GM21381 (cell line): Measurements from ENCODE around the gene CHCHD1.
"Not testable (repeated sequence)": the region's sequence is repeated elsewhere in the genome, so short reads cannot be mapped to it uniquely, and the experiment has no call there.

Experiments
- ATAC-seq: cut with Tn5 transposase; IDR thresholded peaks from one replicate; pipeline ENCODE4 v1.9.1; 2021; ENCODE audit warnings: mild to moderate bottlenecking, moderate library complexity; ENCODE audit not compliant: unreplicated experiment

Gene CHCHD1

GRCh38 chr10:73768881-73769280 lies 13.0 kb upstream of the CHCHD1 start:
- no peak for ATAC-seq

DNA sequence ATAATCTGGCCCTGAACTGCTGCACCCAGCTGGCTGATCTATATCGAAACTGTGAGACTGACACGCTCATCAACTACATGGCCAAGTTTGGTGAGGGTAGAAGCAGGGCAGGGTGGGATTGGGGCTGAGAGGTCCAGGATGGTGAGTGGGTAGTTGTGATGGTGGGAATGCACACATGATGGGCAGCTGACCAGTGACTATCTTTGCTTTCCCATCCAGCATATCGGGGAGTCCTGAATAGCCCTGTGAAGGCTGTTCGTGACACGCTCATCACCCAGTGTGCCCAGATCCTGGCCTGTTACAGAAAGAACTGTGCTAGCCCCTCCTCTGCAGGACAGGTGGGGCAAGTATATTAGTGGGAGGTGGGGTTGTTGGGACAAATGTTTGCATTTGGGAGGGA lies 12.5 kb upstream of the CHCHD1 start:
- no peak for ATAC-seq

DNA sequence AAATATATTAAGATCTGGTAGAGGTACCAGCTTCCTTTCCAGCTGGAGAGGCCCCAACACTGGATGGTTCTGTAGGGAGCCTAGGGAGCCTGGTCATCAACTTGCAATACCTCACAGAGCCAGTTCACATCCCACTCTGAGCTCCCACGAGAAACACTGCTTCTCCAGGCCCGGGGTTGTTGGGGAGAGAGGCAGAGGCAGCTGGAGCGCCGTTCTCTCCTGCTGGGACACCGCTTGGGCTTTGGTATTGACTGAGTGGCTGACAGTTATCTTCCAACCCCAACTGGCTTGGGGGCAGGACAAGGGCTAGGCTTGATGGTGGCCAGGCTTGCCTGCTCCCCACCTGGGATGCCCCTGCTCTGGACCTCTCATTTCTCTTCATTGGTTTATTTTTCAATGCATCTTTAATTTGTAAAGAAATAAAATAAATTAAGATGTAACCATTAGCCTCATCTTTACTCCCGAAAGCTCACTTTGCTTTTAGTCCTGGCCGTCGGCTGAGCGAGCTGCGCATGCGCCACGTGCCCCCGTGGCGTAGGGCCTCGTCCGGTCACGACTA lies 10.0 kb upstream of the CHCHD1 start:
- peak; percentile 39 for ATAC-seq

GRCh38 chr10:73772281-73773151 lies 9.3 kb upstream of the CHCHD1 start:
- peak; percentile 58 for ATAC-seq

GRCh38 chr10:73773152-73773879 lies 8.5 kb upstream of the CHCHD1 start:
- ATAC-seq: no peak

DNA sequence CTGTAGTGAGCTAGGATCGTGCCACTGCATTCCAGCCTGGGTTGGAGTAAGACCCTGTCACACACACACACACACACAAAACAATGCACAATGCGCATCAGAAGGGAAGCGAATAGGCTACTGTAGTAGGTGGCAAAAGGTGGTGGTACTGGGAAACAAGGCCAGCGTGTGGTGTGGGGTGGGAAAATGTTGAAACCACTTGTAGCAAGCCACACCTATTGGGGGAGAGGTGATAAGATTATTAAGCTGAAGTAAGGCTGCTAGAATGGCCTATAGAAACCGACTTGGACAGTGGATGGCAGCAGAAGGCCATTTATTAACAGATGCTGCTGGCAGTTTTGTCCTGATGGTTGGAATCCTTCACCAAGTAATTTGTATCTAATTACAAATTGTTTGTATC lies 7.2 kb upstream of the CHCHD1 start:
- no peak for ATAC-seq

DNA sequence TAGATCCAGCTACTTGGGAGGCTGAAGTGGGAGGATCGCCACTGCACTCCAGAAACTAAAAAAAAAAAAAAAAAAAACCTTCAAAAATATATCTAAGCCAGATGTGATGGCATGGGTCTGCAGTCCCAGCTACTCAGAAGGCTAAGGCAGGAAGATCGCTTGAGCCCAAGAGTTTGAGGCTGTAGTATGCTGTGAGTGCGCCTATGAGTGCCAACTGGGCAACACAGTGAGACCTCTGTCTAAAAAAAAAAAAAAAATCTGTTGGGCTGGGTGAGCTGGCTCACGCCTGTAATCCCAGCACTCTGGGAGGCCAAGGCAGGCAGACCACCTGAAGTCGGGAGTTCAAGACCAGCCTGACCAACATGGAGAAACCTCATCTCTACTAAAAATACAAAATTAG lies 2.8 kb upstream of the CHCHD1 start:
- no peak for ATAC-seq

DNA sequence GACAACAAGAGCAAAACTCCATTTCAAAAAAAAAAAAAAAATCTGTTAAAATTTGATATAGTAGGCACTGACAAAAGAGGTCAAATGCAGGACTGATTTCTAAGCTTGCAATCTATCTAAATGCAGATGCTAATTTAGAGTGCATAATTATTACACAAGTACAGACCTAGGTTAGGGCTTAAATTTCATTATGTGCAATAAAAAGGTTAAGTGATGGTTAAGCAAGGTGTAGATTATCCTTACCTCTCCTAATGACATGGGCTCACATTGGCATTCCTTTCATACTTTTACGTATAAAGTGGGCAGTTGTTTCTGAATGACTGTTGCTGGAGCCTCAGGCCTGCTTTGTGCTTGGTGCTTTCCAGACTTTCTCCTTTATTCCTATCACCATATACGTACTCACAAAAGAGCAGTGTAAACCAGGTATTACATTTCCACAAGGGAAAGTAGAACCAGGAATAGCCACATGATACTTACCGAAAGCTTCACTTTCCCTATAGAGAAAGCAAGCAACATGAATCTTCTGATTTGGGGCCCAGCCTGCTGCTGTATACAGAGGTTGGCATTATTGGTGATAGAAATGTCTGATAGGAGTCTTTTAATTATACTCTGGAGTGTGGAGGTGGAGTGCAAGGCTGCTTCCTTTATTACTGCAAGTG lies 2.2 kb upstream of the CHCHD1 start:
- ATAC-seq: no peak

- ATAC-seq: no peak
These were observed 1.5 kb upstream of the CHCHD1 start for GRCh38 chr10:73780301-73780700.

DNA sequence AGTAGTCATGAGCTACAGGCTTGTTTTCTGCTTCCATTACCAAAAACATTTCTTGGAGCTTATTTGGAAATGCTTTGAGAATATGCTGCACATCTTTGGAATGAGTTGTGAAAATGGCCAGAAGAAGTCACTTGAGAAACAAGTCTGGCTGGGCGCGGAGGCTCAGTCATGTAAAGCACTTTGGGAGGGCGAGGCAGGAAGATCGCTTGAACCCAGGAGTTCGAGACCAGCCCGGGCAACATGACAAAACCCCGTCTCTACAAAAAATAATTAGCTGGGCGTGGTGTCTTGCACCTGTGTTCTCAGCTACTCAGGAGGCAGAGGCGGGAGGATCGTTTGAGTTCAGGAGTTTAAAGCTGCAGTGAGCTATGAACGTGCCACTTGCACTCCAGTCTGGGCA lies 882 bp upstream of the CHCHD1 start:
- no peak for ATAC-seq

DNA sequence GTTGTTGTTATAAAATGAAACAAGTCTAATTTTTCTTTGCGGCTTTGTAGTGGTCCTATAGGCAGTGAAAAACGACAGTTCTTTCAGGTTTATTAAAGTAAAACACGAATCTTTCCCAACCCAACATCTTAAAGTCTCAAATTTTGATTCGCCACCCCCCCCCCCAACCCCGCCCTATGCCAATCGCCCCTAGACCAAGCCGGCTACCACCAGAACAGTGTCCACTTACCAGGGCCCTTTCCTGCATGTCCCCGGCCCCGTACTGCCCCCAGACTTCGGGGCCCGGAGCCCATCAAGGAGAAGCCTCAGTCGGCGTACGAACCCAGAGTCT lies 335 bp upstream of the CHCHD1 start:
- ATAC-seq: no peak

DNA sequence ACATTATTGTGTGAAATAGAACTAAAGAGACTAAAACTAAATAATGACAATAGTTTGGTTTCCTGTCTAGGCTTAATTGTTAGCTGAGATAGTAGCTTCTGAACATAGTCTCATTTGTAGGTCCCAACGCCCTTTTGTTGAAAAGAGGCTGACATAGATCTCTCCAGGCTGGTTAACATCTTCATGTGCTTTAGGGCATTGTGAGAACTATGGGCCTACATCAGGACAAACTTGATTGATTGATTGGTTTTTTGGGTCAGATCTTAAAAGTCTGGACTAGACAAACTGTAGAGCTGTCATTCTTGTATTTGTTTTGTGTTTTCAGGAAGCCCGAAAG lies 869 bp downstream of the CHCHD1 start:
- no peak for ATAC-seq

DNA sequence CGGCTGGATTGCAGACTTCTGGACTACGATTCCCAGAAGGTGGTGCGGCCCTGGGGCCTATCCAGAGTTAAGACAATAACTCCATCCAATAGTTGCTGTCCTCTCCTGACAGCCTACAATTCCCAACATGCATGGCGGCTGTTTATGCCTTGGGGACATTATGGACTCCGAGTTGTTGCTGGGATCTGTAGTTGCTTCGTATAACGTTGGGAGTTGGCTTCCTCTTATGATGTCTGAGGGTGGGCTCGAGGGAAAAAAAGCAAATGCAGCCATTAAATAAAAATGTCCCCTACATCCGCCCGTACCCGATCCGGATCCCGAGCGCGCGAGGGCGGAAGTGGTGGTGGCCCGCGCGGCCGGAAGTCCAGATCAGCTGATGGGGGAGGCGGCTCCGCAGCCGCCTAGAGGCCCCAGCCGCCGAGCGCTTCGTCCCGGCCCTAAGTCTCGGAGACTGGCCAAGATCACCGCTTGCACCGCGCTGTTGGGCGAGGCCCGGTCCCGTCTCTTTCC lies 3.4 kb downstream of the CHCHD1 start, which contains the start of gene ZSWIM8:
TSS of gene ZSWIM8 (plus strand) at position 396 of the 510 bp plus-strand sequence. CDS start 273 bp downstream, outside the sequence.
- ATAC-seq: peak; percentile 77

GRCh38 chr10:73785721-73786511 lies 4.1 kb downstream of the CHCHD1 start:
- ATAC-seq: peak; percentile 17

DNA sequence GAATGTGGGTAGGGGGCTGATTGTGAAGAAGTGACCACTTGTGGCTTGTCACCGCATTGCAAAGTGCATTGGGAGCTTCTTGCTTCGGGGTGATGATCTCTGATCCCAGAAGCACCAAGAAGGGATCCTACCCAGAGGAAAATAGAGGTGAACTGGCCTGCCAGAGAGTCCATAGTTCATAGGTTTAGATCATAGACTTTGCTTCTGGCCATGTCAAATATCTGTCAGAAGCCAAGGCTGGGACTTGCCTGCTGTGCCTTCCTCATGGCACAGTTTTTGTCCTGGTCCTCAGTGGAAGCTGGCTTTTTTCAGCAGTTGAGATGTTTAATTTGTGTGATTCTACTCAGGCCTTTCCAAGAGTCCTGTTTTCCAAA lies 4.7 kb downstream of the CHCHD1 start:
- no peak for ATAC-seq

GRCh38 chr10:73787031-73787800 lies 5.4 kb downstream of the CHCHD1 start:
- not testable (repeated sequence) for ATAC-seq

DNA sequence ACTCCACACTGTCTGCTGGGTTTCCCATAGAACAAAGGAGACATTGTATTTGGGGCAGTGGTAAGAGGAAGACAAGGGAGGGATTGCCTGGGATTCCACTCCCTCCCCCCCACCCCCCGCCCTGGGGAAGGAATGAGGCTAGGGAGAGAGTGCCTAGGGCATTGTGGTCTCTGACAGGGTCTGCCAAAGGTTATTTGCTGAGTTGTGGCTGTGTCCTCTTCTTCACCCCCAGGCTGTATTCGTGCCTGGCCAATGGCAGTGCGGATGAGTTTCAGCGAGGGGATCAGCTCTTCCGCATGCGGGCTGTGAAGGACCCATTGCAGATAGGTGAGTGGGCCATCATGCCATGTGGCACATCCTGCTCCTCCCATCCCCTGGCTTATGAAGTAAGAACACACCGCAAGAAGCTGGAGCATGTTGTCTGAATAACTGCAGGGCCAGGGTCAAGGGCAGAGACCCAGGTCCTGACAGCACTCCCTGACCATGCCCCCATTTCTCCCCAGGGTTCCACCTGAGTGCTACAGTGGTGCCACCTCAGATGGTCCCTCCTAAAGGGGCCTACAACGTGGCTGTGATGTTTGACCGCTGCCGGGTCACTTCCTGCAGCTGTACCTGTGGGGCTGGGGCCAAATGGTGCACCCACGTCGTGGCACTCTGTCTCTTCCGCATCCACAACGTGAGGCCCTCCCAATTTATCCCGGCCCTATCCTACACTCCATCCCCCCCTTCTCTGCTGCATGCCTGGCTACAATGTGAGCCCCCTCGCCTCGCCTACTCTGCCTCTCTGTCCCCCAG lies 7.2 kb downstream of the CHCHD1 start:
- ATAC-seq: no peak

DNA sequence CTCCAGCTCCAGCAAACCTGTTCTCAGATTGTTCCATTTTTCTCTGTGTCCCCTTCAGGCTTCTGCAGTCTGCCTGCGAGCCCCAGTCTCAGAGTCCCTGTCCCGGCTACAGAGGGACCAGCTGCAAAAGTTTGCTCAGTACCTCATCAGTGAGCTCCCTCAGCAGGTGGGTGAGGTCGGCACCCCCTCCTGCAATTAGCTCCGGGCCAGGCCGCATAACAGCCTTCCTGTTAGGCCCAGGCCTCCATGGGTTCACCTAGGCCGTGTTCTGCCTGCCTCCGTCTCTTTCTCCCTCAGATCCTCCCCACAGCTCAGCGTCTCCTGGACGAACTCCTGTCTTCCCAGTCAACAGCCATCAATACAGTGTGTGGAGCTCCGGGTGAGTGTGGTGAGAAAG lies 7.8 kb downstream of the CHCHD1 start:
- no peak for ATAC-seq
